NCI-H1417 (cell line): ENCODE results near the gene MEIS2.
A peak's percentile ranks its signal among the peaks of the same experiment; 100 is the strongest.
"Not testable (repeated sequence)": the region's sequence is repeated elsewhere in the genome, so short reads cannot be mapped to it uniquely, and the experiment has no call there.

Experiments
- DNase-seq, 3 experiments: peaks; one replicate each; lab custom pipeline; 2025; lab: John Stamatoyannopoulos, UW

Gene MEIS2

DNA sequence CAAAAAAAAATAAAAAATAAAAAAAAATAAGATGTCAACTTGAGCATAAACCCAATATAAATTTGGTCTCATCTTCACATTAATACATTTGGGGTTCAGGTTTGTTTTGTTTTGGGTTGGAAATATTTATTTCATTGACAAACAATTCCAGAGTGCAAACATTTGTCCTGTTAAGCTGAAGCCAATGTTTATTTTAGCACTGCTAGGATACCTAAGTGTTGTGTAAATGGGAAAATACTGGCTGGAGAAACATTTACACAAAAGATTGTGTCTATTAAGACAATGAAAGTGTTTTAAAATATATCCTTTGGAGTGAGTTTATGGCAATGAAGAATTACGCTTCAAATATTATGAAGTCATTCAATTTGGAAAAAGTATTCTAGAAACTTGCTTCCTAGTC is 91.1 kb downstream of the MEIS2 start:
- no peak for DNase-seq

DNA sequence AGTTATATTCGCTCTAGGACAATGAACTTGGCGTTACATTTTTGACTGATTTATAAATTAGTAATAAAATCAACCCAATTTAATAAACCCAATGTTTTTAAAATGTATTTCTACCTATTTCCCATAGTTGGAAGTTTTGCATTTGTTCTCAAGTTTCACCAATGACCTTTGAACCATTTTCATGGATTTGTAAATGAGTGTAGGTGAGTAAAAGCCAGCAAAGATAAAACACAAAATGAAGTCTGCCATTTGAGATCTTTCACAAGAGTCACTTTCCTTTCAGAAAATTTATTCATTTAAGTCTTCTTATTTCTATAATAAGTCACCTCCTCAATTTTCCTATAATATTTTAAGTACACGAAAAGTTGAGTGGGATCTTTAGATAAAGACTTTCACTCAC is 92.1 kb downstream of the MEIS2 start:
- no peak for DNase-seq

DNA sequence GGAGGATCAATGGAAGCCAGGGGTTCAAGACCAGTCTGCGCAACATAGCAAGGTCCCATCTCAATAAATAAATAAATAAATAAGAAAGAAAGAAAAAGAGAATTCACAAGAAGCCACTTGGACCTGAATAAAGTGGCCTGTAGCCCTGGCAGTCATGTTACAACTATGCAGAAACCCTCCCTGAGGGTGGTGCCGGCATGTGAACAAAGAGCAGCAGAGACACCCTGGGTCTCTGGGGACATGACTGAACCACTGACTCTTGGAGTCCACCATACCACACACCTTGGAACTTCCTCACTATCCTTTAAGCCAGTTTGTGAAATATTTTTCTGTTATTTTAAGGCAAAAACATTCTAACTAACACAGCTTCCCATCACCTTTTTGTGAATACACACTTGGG is 93.0 kb downstream of the MEIS2 start:
- no peak for DNase-seq

DNA sequence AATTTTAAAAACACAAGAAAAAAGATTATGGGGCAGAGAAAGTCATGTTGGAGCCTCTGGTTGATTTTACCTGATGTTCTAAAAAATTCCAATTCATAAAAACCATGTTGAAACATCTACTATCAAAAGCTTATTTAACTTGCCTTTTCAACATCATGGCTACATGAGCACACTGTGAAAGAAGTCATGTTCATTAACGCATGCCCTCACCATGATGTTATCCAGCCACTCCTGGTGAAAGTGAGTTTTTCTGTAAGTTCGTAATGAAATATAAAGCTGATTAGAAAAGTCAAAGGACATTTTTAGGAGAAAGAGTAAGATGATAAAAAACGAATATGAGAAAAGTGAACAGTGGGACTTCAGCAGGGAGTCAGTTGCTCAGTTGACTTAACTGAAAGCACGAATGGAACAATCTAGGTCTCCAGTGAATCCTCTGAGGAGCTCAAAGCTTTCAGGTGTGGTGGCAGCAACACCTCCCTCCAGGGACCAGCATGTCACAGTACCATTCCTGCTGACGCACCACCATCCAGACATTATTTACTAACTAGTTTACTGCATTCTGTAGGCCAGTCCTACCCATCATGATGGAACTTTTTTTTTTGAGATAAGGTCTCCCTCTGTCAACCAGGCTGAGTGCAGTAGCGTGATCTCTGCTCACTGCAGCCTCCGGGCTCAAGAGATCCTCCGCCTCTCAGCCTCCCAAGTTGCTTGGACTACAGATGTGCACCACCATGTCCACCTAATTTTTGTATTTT is 95.2 kb downstream of the MEIS2 start:
- DNase-seq, result no peak

DNA sequence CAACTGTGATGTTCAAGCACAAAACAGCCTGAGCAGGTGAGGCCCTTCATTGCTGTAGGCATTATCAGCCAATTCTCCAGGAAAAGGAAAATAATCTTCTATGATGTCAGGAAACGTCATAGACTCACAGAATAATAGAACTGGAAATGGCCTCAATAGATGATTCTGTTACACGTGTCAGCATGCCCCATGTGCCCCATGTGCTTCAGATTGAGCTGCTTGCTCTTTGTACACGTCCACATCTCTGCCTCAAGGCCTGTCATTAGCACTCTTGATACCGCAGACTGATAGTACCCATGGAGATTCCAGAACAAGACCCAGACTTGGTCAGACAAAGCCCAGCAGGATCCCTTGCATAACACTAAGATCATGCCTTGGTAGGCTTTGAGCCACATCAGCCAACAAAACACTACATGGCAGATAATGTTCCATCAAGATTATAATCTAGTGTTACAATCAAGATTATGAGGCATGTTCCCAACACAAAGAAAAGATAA is 95.9 kb downstream of the MEIS2 start:
- DNase-seq, result no peak

DNA sequence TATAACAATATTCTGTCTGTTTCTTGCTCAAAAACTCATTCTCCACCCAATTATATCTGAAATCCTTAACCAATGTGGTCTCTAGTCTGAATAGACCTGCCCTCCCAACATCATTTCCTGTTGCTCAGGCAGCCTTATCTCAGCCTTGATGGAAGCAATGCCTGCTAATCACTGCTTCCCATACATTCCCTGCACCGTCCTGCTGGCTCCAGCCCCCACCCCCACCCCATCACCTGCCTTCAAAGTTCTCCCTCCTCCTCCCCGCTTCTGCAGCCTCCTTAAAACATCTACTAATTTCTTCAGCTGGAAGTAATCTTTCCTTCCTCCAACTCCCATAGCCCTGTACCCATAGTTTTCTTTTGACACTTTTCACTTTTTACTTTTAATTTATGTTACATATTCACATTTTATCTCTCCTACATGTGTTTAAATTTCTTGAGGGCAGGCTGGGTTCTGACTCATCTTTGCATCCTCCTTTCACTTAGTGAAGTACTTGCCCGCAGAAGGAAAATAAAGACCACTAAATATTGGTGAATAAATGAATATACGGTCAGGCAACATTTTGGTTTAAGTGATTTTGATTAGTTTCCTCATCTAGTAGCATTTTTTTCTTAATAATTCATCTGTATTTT is 98.2 kb downstream of the MEIS2 start:
- no peak for DNase-seq

DNA sequence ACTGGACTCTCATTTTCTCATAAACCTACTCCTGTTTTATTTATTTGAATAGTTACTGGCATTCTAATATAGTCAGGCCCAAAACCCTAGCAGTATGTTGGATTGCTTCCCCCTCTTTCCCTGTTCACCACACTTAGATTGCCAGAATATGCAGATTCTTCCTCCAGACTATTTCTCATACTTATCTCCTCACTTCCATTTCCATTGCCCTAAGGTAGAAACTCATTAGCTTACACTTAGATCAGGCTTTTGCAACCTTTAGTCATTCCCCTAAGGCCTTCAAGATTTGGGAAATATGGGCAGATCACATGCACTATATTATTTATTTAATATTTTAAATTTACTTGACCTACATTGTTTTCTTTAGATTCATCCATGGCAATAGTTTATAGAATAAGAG is 98.9 kb downstream of the MEIS2 start:
- DNase-seq, result no peak

DNA sequence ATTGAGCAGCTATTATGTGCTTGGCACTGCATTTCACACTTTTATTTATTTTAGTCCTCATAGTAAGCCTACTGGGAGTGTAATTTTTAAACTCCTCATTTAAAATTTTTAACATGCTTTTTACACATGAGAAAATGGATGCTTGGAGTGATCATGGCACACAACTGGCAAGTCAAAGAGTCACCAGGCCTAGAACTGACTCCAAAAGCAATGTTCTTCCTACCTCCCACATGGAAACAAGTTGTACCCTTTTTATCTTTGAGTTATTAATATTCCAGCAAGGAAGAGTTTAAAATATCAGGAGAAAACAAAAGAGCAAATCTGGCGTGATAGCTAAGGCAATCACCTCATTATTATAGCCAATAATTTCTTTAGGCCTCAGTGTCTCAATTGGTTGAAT is 100.6 kb downstream of the MEIS2 start:
- no peak for DNase-seq

DNA sequence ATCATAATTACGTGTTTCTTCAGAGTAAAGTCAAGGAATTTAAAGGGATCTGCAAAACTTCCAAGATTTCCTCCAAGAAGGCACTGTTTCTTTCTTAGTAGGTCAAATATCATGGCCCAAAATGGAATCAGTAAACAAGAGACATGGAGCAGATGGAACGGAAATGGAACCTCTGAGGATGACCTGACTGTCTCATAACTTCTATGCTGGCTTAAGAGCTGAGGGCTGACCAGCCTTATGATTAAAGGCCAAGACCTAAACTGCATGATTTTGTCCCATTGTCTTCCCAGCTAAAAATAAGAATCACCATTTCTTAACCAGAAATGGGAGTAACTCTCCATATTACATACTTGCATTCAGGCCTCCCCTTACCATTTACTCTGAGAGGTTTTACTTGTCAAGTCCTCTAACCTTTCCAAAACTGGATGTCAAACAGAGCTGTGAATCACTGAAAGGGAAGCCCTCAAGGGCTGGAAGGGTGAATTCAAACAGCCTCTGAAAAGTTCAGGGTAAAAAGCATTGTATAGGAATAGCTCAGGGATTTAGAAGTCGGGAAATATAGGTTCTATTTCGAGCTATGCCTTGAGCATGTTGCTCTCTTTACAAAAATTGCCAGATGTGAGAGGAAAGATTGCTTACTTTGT is 103.7 kb downstream of the MEIS2 start:
- DNase-seq, result no peak

DNA sequence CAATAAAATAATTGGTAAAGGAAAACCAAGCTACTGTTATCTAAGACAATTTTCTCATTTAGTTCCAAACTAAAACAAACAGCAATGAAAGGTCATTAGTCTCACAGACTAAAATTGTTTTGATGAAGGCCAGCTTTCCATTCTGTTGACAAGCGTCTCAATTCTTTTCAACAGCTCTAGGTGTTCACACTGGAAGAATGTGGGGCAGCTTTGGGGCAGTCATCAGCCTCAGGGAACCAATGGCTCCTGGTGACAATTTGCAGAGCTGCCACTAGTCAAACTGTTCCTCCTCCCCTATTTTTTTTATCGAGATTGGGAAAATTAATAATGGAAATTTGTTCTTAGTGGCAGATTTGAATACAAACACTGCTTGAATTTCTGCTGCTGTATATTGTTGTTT is 104.2 kb downstream of the MEIS2 start:
- no peak for DNase-seq

DNA sequence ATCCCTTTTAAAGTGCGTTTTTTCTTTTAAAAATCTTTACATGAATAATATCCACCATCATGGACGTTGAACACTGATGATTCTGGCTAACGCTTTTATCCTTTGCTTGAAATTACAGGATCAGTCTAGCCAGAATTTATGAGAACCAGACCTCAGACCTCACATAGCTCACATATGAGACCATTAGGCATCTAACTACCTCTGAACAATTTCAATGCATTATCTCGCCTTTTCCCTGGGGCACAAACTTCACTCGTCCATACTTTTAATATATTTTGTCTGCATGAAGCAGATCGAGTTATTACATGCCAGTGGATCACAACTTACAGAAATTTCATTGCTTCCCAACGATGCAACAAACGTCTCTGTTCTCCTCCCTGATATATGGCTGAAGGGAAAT is 105.6 kb downstream of the MEIS2 start:
- no peak for DNase-seq

DNA sequence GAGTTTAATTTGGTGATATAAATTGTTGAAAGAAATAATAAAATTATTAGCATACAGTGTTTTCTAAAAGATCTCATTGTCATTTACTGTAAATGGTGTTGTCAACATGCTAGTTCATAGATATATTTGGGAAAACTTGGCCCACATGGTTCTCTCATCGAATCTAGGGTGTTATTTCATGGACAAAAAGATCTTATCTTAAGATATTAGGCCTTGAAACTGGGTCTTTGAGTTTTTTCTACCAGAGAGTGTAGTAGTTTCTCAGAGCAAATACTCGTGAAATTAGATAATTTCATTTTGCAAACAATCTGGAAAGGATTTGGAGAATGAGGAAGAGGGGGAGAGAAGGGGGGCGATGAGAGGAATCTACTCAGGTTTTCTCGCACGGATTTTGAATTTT is 107.9 kb downstream of the MEIS2 start:
- no peak for DNase-seq

DNA sequence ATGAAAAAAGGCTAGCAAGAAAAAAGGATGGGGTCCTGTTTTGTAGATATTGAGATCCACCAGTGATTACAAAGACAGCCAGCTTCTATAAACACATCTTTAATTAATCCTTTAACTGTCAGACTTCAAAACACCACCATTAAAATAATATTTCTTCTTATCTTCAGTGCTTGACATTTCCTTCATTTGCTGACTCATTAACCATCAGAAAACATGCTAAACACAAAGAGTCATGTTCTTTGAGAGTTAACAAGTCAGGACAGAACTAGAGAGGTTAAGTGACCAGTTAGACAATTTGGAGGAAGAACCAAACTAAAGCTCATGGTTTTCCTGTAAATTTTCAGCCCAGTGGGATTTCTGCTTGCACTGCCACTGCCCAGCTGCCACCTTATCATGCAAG is 111.4 kb downstream of the MEIS2 start:
- no peak for DNase-seq

DNA sequence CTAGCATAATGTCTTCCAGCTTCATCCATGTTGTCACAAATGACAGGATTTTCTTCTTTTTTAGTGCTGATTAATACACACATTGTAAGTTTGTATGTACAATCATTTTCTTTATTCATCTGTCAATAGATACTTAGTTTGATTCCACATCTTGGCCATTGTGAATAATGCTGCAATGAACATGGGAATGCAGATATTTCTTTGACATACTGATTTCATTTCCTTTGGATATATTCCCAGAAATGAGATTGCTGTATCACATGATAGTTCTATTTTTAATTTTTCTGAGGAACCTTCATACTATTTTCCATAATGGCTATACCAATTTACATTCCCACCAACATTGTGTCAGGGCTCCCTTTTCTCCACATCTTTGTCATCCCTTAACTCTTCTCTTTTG is 117.9 kb downstream of the MEIS2 start:
- DNase-seq, result no peak

DNA sequence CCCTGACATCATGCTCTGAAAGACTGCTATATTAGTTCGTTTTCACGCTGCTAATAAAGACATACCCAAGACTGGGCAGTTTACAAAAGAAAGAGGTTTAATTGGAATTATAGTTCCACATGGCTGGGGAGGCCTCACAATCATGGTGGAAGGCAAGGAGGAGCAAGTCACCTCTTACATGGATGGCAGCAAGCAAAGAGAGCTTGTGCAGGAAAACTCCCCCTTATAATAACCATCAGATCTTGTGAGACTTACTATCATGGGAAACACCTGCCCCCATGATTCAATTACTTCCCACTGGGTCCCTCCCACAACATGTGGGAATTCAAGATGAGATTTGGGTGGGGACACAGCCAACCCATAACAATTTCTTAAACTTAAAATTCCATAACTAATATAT is 120.1 kb downstream of the MEIS2 start:
- DNase-seq, result not testable (repeated sequence)

DNA sequence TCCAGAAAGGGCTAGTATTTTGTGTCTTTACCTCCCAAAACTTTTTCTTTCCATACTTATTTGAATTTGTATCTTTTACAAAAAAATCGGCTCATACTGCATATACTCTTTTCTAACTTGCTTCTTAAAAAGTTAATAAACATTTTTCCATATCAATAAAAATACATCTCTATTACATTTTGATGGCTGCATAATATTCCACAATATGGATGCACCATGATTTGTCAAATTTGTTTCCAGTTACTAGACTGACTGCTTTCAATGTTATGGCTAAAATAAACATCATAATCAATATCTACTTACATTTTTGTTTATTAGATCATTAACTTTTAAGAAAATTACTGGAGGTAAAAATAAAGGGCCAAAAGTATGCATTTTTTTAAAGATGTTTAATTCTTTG is 121.7 kb downstream of the MEIS2 start:
- no peak for DNase-seq

DNA sequence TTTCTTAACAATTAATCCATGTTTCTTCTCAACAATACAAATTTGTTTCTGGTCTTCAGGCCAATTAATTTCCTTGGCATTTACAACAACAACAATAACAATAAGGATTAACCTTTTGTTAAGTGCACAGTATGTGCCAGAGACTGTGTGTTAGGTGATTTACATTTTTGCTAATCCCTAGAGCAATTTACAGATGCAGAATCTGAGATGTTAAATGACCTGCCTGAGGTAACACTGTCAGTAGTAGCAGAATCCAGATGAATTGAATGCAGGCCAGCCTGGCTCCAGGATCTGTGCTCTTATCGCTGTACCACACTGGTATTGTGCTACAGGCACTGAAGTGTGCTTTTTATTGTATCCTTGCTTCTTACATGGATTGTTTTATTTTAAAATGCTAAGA is 122.2 kb downstream of the MEIS2 start:
- DNase-seq, result no peak

DNA sequence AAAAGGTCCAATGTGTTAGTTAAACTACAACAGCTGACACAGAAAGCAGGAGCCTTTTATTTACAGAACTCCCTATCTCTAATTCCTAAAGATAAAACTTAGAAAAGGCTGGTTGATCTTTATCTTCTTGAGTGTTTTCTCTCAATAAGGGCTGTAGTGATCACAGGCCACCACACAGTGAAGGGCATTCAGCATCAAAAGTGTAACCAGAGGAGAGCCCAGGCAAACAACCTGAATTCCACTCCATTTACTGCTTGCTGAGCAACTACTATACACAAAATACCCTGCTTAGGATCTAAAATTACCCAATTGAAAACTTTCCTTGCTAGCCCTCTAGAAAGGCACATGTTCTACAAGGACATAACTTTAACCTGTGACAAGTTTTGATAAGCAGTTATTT is 122.7 kb downstream of the MEIS2 start:
- DNase-seq, result no peak

DNA sequence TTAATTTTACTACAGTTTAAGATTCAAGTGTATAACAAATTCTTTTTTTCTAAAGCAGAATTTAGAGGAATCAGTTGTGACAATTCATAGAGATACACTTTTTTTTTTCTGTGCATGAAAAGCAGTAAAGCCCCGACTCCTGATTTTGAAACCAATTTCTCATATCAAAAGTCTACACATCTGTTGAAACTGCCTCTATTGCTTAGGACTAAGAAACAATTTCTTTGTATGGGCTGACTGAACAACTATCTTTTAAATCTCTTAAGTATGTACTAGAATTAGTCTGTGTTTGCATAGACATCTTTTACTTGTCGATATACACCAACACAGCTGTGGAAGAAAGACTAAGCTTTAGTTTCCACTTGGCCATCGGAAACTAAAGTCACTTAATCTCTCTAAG is 127.6 kb downstream of the MEIS2 start:
- no peak for DNase-seq

DNA sequence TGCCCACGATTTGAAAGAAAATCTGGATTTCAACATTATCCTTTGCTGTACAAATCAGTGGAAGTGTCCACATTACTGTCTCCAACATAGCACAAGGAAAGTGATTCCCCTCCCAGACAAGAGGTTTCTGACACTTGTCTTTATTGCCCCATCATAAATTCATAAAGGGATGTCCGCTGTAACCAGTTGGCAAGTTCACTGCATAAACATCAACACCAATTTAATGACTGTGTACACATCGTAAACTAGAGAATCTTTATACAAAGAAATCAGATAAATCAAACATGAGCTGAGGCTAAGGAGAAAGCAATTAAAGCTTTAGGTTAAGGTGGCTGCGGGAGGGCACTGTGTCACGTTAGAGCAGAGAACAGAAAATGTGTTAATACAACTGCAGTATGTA is 129.8 kb downstream of the MEIS2 start:
- peak; percentile 38 to 95 (median 59) for DNase-seq

DNA sequence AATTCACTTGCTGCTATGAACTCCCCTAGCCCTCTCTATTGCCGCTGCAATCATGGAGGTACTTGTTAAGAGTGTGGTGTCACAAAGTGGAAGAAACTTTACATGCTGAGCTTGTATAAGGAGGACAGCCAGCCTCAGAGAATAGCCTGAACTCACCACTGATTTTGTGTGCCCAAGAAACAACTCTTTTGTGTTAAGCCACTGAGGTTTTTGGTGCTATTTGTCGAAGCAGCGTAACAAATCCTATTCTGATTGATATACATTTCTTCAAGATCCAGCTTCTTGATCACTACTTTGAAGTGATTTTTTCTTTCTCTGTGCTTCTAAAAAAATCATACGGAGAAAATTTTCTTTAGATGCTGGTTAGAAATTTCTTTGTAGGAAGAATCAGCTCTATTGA is 132.4 kb downstream of the MEIS2 start:
- DNase-seq, result no peak

DNA sequence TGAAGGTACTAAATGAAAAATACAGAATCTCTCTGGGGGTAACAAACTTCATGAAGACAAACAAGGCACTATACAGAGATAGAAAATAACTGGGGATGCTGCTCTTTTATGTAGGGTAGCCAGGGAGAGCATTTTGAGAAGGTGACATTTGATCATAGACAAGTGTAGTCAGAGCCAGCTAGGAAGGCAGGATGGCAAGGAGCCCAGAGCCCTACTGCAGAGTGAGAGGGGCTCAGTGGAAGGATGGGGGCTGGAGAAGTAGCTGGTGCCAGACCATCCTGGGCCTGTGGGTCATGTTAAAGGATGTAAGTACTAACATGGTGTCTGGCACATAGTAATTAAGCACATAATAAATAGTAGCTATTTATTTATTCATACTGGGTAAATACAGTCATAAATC is 133.6 kb downstream of the MEIS2 start:
- no peak for DNase-seq

DNA sequence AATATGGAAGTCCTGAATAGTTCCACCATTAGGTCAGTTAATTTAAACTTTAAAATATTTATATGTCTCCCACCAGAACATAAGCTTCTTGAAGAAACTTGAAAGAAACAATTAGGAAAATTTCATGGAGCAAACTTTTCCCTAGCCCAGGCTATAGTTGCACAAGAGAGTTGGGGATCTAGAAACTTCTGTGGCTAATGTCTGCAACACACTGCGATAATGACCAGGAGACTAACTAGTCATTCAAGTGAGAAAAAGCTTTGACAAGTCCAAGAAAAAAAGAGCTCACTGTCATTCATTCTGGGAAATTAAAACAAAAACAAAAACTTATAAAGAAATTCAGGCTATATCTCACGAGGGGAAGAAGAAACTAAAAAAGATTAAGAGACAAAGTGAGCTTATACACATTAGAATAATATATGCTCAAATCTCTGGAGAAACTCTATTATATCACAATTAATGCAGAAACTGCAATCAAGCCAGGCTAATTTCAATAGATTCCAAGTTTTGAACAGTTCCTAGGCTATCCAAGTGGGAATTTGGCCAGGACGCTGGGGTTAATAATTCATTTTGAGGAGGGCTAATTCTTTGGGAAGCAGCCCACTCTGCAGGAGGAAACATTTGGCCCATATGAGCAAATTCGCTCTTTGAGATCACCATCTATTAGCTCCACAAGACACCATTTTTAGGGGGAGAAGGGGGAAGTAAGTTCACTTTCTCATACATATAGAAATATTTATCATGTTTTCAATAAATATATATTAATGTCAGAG is 134.6 kb downstream of the MEIS2 start:
- DNase-seq, result no peak
